ENCODE data around the gene NUDT5. TPM values are rescaled to one million over a fixed set of nuclear protein-coding genes. Genes with fewer than 3 reads are reported as not detected.
A peak's percentile ranks its signal among the peaks of the same experiment; 100 is the strongest.

Gene NUDT5
- total RNA-seq, 1 donor, result 51.0 TPM

- peak overlapping the region; percentile 97 for H2AFZ ChIP-seq (ENCODE audit: low read length)
- H3K36me3 ChIP-seq (ENCODE audit: insufficient read depth, low read length), result peaks cover 16% of the 10 kb centered on the region
- peak overlapping the region; percentile 96 for H3K27ac ChIP-seq (ENCODE audit: low read depth, low read length)
- no peak for TF ChIP-seq CTCF (IDR thresholded peaks at IDR 0.05; ENCODE audit: extremely low read depth, low read depth, low read length)
- no peaks in the 10 kb centered on the region for H3K27me3 ChIP-seq (ENCODE audit: insufficient read depth, low read length)
- H4K20me1 ChIP-seq (ENCODE audit: insufficient read depth, low read length), result peaks cover 6% of the 10 kb centered on the region
- peaks cover 23% of the 10 kb centered on the region for H3K4me1 ChIP-seq (ENCODE audit: insufficient read depth, low read length)
- no peaks in the 10 kb centered on the region for H3K9me3 ChIP-seq (ENCODE audit: low read depth, low read length)
- peaks cover 86% of the 10 kb centered on the region for H3K79me2 ChIP-seq (ENCODE audit: insufficient read depth, low read length)
- no peak for DNase-seq (ENCODE audit: insufficient read length, low spot score, missing footprints)
- peak overlapping the region; percentile 89 for H3K4me2 ChIP-seq (ENCODE audit: insufficient read depth, low read length)
- peak overlapping the region; percentile 81 for H3K4me3 ChIP-seq (ENCODE audit: insufficient read depth, low read length)
Measured at GRCh38 chr10:12196531-12197211, 980 bp upstream of the NUDT5 start.

GRCh38 chr10:12195281-12195602 is 449 bp downstream of the NUDT5 start:
- TF ChIP-seq CTCF (IDR thresholded peaks at IDR 0.05; ENCODE audit: extremely low read depth, low read depth, low read length), result no peak
- H3K4me2 ChIP-seq (ENCODE audit: insufficient read depth, low read length), result peak overlapping the region; percentile 89
- peak overlapping the region; percentile 81 for H3K4me3 ChIP-seq (ENCODE audit: insufficient read depth, low read length)
- peak overlapping the region; percentile 97 for H2AFZ ChIP-seq (ENCODE audit: low read length)
- H3K79me2 ChIP-seq (ENCODE audit: insufficient read depth, low read length), result peaks cover 80% of the 10 kb centered on the region
- H3K4me1 ChIP-seq (ENCODE audit: insufficient read depth, low read length), result peaks cover 28% of the 10 kb centered on the region
- DNase-seq (ENCODE audit: insufficient read length, low spot score, missing footprints), result peak; percentile 74
- H4K20me1 ChIP-seq (ENCODE audit: insufficient read depth, low read length), result peaks cover 3% of the 10 kb centered on the region
- peak overlapping the region; percentile 96 for H3K27ac ChIP-seq (ENCODE audit: low read depth, low read length)
- H3K9me3 ChIP-seq (ENCODE audit: low read depth, low read length), result no peaks in the 10 kb centered on the region
- peaks cover 8% of the 10 kb centered on the region for H3K36me3 ChIP-seq (ENCODE audit: insufficient read depth, low read length)
- H3K27me3 ChIP-seq (ENCODE audit: insufficient read depth, low read length), result no peaks in the 10 kb centered on the region

- DNase-seq (ENCODE audit: insufficient read length, low spot score, missing footprints), result peak; percentile 69
- Histone ChIP-seq H3K36me3 (ENCODE audit: insufficient read depth, low read length) (peaks cover 8% of the 10 kb centered on the region), H4K20me1 (ENCODE audit: insufficient read depth, low read length) (peaks cover 3% of the 10 kb centered on the region), H2AFZ (ENCODE audit: low read length) (peak overlapping the region; percentile 97), H3K27me3 (ENCODE audit: insufficient read depth, low read length) (no peaks in the 10 kb centered on the region), H3K27ac (ENCODE audit: low read depth, low read length) (peak overlapping the region; percentile 96), H3K9me3 (ENCODE audit: low read depth, low read length) (no peaks in the 10 kb centered on the region), H3K4me2 (ENCODE audit: insufficient read depth, low read length) (peak overlapping the region; percentile 89), H3K79me2 (ENCODE audit: insufficient read depth, low read length) (peaks cover 85% of the 10 kb centered on the region), H3K4me3 (ENCODE audit: insufficient read depth, low read length) (peak overlapping the region; percentile 81), H3K4me1 (ENCODE audit: insufficient read depth, low read length) (peaks cover 28% of the 10 kb centered on the region)
- TF ChIP-seq CTCF (IDR thresholded peaks at IDR 0.05; ENCODE audit: extremely low read depth, low read depth, low read length), result no peak
Measured at GRCh38 chr10:12194752-12195271, 879 bp downstream of the NUDT5 start.

DNA sequence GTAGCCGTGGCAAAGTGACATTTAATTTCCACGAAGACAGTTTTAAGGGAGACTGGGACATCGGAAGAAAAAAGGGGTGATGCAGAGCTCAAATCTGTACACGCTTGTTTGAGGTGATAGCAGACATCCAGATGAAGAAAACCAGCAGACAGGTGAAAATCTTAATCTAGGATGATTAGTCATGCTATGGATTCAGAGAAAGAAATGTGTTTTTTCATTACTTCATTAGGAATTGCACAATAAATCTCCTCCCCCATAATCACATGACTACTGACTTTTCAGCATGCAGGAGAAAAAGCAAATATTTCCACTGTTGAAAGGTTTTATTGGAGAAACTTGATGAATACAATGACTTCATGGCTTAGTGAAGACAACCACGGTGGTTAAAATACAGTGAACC is 2.5 kb downstream of the NUDT5 start:
- H3K27me3 ChIP-seq (ENCODE audit: insufficient read depth, low read length), result no peaks in the 10 kb centered on the region
- no peaks in the 10 kb centered on the region for H3K36me3 ChIP-seq (ENCODE audit: insufficient read depth, low read length)
- peak overlapping the region; percentile 36 for H3K4me2 ChIP-seq (ENCODE audit: insufficient read depth, low read length)
- no peak for DNase-seq (ENCODE audit: insufficient read length, low spot score, missing footprints)
- H3K27ac ChIP-seq (ENCODE audit: low read depth, low read length), result peak overlapping the region; percentile 36
- no peak overlapping the region for H2AFZ ChIP-seq (ENCODE audit: low read length)
- H3K9me3 ChIP-seq (ENCODE audit: low read depth, low read length), result no peaks in the 10 kb centered on the region
- no peak overlapping the region for H3K4me3 ChIP-seq (ENCODE audit: insufficient read depth, low read length)
- peaks cover 28% of the 10 kb centered on the region for H3K4me1 ChIP-seq (ENCODE audit: insufficient read depth, low read length)
- H3K79me2 ChIP-seq (ENCODE audit: insufficient read depth, low read length), result peaks cover 85% of the 10 kb centered on the region
- peaks cover 3% of the 10 kb centered on the region for H4K20me1 ChIP-seq (ENCODE audit: insufficient read depth, low read length)
- no peak for TF ChIP-seq CTCF (IDR thresholded peaks at IDR 0.05; ENCODE audit: extremely low read depth, low read depth, low read length)

All from osteoblast (primary cell).